BJ (cell line): ENCODE results near the gene SPATS1. TPM values are rescaled to one million over a fixed set of nuclear protein-coding genes. Genes with fewer than 3 reads are reported as not detected.

Experiments used
- CTCF ChIA-PET: fragments of 350-600 bp; formaldehyde crosslinking; extraction: SDS; loops from one replicate; lab custom pipeline; 2021; ENCODE audit warnings: antibody characterized with exemption, inconsistent platforms; lab: Yijun Ruan, JAX
- POLR2A ChIA-PET: fragments of 300-600 bp; sonication (Branson Sonifier 250); formaldehyde crosslinking; extraction: SDS; loops from one replicate; lab custom pipeline; 2021; ENCODE audit warnings: antibody characterized with exemption; lab: Charles Lee
- DNase-seq: peaks from one replicate; pipeline ENCODE4 v3.0.0-alpha.2; 2011; ENCODE audit warnings: low read depth
- H3K27me3 ChIP-seq: 2 replicates; pipeline ENCODE4 v1.6.0; 2011; ENCODE audit warnings: low read length; ENCODE audit not compliant: control insufficient read depth, insufficient read depth
- H3K36me3 ChIP-seq: 2 replicates; pipeline ENCODE4 v1.5.1; 2011; ENCODE audit warnings: low read length; ENCODE audit not compliant: control insufficient read depth, insufficient read depth
- H3K4me3 ChIP-seq: 2 replicates; pipeline ENCODE4 v1.5.1; 2011; ENCODE audit warnings: low read depth, mild to moderate bottlenecking, control low read depth, low read length
- CTCF ChIP-seq: IDR thresholded peaks from 2 replicates; pipeline ENCODE4 v1.5.1; 2011; ENCODE audit warnings: low read depth, mild to moderate bottlenecking, control low read depth, inconsistent platforms, low read length, moderate library complexity; ENCODE audit not compliant: insufficient read depth
- polyA plus RNA-seq: library from polyadenylated mRNA; depleted of rRNA; stranded (reverse); fragments of >200 nt; gene quantifications from 2 replicates; pipeline ENCODE4 v1.2.3, GENCODE V29; 2011

Gene SPATS1
- polyA plus RNA-seq, 1 experiment: not detected

DNA sequence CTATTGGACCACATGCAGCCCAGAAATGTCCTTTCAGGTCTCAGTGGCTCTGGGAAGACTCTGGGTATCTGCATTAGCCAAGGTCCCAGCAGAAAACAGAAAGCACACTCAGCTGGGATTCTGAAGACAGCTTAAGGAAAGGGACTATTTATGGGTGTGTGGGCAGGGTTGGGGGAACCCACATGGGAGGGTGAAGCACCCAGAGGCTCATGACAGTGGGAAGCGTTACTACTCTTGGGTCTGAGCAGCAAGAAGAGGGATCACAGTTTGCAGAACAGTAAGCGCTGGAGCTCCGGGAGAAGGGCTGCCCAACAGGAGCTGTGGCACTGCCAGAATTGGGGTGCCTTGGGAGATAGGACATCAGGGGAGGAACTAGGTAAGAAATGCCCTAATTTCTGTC lies 32.6 kb downstream of the SPATS1 start:
- Histone ChIP-seq H3K36me3 (no peaks in the 10 kb centered on the region), H3K4me3 (no peak overlapping the region), H3K27me3 (peaks cover 7% of the 10 kb centered on the region)
- POLR2A ChIA-PET: no interaction called here
- CTCF ChIA-PET: no interaction called here
- DNase-seq: no peak
- no peak for TF ChIP-seq CTCF

DNA sequence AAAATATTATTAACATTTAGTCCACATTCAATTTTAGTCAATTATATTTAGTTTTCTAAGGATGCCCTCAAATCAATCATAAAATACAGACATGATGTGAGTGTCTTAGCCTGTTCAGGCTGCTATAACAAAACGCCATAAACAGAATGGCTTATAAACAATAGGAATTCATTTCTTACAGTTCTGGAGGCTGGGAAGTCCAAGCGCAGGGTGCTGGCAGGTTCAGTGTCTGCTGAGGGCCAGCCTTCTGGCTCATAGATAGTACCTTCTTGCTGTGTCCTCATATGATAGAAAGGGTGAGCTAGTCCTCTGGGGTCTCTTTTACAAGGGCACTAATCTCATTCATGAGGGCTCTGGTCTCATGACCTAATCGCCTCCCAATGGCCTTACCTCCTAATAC lies 35.0 kb downstream of the SPATS1 start:
- CTCF ChIA-PET: no interaction called here

GRCh38 chr6:44377971-44378370 lies 35.5 kb downstream of the SPATS1 start:
- no peak for DNase-seq
- Histone ChIP-seq H3K36me3 (no peaks in the 10 kb centered on the region), H3K4me3 (no peak overlapping the region), H3K27me3 (peaks cover 7% of the 10 kb centered on the region)
- CTCF ChIA-PET: no interaction called here
- POLR2A ChIA-PET: interaction anchor here (0.5 kb wide), 1 partner anchor 10 kb away, joined by 4 read pairs; the partner anchor contains the start of gene CDC5L
- no peak for TF ChIP-seq CTCF

More for the DNA sequence above, 35.0 kb downstream of the SPATS1 start:
- POLR2A ChIA-PET: interaction anchor here (0.5 kb wide), 1 partner anchor 10 kb away, joined by 4 read pairs; the partner anchor contains the start of gene CDC5L
- no peak for DNase-seq
- TF ChIP-seq CTCF: no peak
- Histone ChIP-seq H3K27me3 (peaks cover 7% of the 10 kb centered on the region), H3K4me3 (no peak overlapping the region), H3K36me3 (no peaks in the 10 kb centered on the region)

DNA sequence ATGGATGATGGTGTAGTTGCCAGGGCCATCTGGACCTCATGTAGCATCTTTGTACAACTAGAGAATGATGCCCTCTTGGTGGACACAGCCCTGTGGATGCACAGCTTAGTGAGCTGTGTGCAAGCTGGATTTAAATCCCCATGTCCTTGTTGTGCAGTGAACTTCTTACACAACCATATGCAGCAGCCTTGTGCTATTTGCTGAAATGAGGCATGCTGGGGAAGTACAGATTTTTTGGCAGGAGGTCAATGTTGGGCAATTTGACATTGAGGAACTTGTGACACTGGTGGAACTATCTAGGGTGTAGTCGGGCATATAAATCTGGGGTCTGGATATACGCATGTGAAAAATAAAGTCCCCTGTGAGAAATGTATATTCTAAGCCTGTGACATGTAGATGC lies 39.3 kb downstream of the SPATS1 start:
- CTCF ChIA-PET: no interaction called here
- Histone ChIP-seq H3K4me3 (no peak overlapping the region), H3K36me3 (no peaks in the 10 kb centered on the region), H3K27me3 (peaks cover 1% of the 10 kb centered on the region; the same call in 1 of the 2 replicates)
- no peak for DNase-seq
- no peak for TF ChIP-seq CTCF
- POLR2A ChIA-PET: no interaction called here

GRCh38 chr6:44386364-44386928 lies 44.0 kb downstream of the SPATS1 start:
- CTCF ChIA-PET: interaction anchor here (0.6 to 1.5 kb wide), 3 partner anchors 10 to 307 kb away, joined by 3 to 5 read pairs (median 4); no protein-coding TSS in a partner anchor
- Histone ChIP-seq H3K36me3 (peaks cover 2% of the 10 kb centered on the region; the same call in 1 of the 2 replicates), H3K4me3 (peak overlapping the region; percentile 79), H3K27me3 (no peaks in the 10 kb centered on the region; the same call in 1 of the 2 replicates)
- no peak for TF ChIP-seq CTCF
- POLR2A ChIA-PET: no interaction called here
- DNase-seq: peak; percentile 10
